ENCODE measurements around the gene ENTPD2.

GRCh38 chr9:137085920-137086530 is 32.2 kb upstream of the ENTPD2 start:
- no peak for TF ChIP-seq CTCF (conservative IDR thresholded peaks at IDR 0.05)
- no peak for TF ChIP-seq EZH2 (IDR thresholded peaks at IDR 0.05; ENCODE audit: low read depth)

Measured in PC-9 (cell line).